NCI-H82 treated with DMSO at 0.1 percent for 48 hours (cell line): ENCODE data around the gene THRB.

Source experiments
- DNase-seq: peaks from one replicate; lab custom pipeline; 2025; ENCODE audit not compliant: unreplicated experiment; lab: John Stamatoyannopoulos, UW

THRB gene

DNA sequence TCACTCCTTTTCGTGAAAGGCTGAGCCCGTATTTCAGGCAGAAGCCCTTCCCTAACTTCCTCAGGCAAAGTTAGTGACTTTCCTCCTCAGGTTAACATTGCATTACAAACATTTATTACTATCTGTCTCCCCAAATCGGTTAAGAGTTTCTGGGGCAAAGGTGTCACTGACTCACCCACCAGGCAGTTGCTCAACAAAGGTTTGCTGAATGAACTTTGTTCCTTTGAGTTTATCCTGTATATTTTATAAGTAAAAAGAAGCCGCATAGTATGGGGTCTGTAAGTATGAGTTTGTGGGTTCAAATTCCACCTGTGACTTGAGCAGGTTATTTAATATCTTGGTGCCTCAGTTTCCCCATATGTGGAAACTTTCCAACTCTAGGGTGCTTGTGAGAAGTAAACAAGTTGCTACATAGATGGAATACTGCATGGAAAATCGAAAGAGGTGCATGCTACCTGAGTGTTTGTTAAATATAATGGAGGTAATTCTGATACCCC lies 177.7 kb downstream of the THRB start:
- no peak for DNase-seq

DNA sequence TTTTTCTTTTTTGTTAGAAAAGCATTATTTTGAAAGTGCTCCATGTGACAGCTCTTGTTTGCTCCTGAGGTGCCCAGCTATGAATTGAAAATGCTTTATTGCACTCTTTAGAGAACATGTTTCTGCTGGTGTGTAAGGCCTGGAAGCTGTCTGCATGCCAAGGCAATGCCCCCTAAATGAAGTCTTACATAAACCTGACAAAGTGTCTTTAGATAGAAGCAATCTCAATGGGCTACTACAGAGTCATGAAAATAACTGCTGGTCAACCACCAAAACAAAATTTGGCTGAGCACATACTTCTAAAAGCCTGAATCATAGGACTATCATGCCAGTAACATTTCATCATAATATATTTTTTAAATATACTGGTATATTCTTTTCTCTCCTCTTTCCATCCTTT lies 178.7 kb downstream of the THRB start:
- DNase-seq: no peak

DNA sequence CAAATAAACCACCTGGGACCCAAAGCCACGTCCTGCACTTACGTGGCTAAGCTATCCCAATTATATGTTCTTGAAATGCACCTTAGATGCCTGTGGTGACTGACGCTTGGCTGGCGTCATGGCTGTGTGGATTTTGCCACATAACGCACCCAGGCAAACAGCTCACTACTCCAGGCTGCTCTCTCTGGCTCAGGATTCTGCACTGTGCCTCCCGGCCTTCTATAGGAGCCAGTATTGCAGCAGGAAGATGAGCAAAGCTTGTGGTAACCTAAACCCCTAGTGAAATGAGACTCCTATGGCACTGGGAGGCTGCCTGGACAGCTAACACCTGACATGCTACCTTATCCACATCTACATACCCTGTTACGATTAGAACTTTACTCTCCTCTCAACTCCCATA lies 179.3 kb downstream of the THRB start:
- no peak for DNase-seq

DNA sequence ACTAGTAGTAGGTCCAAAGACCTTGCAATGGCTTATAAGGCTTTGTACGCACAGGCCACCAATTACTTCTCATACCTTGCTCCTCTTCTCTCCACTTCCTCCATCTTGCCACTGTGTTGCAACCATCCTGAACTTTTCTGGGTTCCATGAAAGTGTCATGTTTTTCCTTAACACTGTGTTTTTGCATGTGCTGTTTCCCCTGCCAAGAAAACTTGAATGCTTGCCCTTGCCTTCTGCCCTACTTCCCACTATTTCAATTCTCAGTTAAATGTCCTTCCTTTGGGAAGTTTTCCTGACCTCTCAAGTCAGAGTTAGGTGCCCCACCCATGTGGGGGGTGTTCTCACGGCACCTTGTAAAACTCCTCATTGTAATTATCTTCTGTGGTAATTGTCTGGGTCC lies 182.8 kb downstream of the THRB start:
- no peak for DNase-seq

DNA sequence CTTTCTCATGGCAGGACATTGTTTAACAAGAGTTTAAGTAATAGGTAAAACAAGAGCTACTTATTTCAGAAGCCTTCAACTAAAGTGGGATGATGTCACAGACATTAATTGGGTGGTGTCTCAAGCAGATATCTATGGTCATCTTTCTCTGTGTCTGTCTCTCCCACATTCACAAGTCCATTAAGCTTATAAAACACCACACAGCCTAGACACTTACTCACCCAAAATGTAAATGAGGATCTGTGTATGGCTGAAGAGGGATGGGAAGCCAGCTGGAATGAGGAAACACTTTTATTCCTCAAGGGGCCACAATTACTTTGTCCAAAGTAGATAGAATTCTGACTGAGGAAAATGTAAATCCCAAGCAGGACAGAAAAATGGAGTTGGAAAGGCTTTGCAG lies 183.8 kb downstream of the THRB start:
- no peak for DNase-seq

DNA sequence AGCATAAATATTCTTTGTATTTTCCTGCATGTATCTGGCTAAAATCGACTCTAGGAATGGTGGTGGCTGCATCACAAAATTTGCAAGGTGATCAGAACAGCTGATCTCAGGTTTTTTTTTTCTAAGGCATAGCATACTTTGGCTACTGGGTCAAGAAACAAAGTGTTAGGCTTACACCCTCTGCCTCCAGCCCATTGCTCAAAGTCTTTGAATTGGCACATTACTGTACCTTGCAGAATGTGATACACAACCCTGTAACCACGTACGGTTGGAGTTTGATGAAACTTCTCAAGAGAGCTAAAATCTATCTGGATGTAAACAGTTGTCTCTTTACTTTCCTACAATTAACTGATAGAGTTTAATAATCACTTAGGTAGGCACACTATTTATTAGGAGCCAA lies 188.1 kb downstream of the THRB start:
- no peak for DNase-seq

DNA sequence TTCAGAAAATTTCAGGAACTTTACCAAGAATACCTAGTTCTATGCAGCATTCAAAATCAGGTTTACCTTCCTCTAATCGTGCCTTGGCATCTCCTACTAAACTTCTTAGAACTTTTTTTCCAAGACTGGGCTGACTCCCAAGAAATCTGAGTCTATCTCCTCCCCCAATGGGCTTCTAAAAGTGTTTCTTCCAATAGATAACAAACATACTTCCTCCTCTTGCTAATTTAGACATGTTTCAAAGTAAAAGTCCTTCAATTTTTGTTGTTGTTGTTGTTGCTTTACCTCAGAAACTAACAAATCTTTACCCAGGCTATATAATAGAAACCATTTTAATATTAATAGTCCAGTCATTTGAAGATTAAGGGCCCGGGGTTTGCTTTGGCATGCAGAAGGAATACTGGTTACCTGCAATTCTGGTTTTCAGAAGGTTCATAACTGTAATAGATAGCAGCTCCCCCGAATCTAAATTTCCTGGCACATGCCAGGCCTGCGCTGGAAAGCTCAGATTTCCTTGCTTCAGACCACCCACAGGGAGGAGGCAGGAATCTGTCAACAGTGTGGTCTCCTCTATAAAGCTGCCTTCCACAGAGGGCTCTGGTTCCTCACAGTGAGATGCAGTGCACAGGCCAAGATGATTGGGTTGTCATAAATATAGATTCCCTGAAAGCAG lies 188.7 kb downstream of the THRB start:
- no peak for DNase-seq

DNA sequence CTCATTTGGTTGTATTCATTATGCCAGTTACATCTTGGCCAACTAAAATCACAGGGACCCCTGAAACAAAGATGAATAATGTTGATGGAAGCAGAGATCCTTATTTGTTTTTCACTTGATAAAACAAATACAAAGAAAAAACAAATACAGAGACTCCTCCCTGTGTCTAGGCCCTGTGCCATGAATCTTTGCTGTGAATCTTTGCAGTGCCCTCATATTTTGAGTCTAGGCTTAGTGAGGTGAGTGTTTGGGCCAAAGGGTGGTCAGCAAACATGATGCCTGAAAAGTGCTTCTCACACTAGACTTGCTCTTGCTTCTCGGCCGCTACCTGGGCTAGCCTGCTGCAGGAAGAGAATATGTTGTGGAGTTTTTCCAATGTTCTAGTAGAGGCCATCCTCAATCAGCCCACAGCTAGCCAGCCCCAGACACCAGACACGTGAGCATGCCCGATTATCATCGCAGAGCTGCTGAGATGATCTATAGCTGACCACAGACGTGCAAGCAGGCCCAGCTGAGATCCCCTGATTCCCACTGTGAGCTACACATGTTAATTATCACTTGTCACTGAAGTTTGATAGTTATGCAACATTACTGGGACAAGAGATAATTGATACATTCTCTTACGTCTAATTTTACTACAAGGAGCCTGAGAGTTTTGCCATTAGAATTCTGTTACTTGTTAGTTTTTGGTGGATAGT lies 191.4 kb downstream of the THRB start:
- DNase-seq: no peak

DNA sequence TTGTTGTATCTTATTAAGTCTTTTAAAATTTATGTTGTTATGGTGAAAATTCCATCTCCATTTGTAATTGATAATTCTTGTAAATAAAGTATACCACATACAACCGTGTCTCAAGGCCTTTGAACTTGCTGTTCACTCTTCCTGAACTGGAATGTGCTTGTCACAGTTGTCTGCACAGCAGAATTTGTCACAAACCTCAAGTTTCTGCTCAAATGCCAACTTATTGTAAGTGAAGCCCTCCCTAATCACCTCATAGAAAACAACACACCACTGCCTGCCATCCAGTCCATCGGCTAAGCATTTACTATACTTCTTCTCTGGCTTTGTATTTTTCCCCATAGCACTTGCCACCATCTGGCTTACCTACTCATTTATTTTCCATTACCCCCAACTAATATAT lies 192.3 kb downstream of the THRB start:
- DNase-seq: no peak

DNA sequence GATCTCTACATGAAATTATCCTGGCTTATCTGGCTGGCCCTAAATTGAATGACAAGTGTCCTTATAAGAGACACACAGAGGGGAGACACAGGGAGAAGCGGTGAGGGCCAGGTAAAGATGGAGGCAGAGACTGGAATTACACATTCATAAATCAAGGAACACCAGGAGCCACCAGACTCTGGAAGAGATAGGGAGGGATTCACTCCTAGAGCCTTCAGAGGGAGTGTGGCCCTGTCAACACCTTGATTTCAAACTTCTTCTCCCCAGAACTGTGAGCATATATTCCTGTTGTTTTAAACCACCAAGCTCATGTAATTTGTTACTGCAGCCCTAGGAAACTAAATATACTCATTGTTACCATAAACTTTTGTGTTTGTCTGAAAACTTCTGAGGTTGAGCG lies 193.7 kb downstream of the THRB start:
- DNase-seq: no peak

DNA sequence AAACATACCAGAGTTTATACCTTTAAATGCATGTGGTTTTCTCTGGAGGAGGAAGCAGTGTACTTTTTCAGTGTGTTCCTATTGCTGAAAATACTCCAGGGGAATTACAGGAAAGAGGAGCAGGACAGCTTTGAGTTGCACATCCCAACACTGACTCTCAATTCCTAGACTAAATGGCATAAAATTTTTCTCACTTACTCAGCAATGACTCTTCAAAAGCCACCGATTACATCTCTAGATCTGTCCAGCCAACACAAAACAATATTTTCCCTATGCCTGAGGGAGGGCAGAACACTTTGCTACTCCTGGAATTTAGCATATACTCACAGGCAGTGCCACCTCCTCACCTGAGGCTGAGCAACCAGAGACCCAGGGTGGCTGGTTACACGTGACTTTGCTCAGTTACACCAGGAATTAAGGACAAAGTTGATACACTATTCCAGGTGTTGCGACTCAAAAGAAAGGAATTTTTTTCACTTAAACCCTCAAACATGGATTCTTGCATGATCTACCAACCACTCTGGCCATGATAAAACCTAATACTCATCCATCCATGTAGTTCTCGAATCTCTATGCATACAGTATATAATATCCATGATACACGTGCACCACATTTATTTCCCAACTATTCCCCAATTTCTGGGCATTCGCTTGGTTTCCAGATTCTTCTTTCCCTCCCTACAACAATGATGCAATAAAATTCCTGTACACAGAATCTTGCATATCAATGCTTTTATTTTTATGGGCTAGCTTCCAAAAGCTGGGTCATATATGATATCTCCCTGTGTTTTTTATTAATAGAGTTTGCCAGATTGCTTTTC lies 194.6 kb downstream of the THRB start:
- no peak for DNase-seq

DNA sequence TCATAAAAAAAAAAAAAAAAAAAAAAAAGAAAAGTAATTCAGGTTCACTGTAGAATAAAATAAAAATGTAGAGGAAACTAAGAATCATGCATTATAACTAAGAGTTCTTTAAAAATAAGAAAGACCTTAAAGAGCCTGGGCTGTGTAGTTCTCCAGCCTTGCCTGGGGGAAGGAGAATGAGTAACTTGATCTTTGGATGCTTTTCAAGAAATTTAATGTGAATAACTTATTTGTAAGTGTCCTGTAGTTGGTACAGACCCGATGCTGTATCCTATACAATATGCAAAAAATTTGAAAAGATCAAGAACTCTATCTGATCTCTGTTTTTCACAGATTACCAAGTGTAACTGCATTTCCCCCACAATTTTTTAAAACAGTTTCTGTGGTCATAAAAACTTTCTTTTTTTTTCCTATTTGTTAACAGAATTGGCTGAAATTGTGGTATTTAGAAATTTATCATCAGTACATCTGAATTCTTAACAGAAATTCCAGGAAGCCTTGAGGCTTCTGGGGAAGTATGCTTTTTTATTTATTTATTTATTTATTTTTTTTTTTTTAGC lies 195.3 kb downstream of the THRB start:
- DNase-seq: no peak

DNA sequence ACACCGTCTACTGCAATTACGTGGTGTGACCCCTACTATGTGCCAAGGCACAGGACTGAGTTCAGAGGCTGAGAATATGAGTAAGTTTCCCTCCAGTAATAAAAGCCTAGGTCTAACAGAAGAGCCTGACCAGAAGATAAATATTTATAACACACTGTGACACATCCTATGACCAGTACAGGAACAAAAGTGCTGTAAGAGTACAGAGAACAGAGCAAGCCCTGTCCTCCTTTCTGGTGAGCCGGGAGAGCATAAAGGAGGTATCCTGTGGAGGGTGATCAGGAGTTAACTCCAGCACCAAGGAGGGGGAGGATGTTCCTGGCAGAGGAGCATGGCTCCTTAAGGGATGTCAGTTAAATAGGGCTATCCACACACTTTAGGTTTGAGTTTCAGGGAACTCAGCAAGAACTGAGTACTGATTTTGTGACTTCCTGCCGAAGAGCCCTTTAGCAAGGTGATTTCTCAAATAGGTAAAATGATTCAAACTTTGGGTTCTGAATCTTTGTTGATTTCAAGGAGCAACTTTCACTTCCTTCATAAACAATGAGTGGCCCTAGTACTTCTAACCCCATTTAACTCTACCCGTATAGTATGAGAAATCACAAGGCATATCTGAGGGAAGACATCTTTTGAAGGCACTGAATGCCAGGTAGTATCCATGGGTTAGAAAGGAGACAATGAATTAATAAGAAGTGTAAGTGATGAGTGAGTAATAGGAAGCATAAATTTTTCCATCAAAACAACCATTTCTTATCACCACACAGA lies 198.0 kb downstream of the THRB start:
- DNase-seq: no peak

DNA sequence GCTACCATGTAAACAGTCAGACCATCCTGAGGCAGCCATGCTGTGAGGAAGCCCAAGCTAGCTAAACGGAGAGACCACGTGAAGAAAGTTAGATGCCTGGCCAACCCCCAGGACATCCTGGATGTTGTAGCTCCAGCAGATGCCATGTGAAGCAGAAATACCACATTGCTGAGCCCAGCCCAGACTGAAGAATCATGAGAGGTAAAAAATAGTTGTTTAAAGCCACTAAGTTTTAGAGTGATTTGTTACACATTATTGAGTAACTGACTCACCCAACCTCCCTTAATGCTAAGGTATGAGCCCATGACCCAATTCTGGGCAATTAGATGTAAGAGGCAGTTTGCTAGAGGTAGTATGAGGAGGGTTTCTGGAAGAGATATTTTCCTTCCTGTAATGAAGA lies 200.5 kb downstream of the THRB start:
- no peak for DNase-seq

DNA sequence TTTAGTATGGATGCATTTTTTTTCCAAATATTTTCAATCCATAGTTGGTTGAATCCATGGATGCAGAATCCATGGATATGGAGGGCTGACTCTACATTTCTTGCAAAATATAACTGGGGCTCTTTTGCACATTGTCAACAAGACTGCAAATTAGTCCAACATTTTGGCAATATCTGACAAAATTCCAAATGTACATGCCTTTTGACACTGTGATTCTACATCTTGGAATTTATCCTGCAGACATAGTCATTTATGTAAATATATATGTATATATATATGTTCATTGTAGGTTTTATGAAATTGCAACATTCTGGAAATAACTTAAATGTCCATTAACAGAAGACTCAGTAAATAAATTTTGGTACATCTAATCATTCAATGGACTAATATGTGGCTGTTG lies 203.0 kb downstream of the THRB start:
- DNase-seq: no peak

DNA sequence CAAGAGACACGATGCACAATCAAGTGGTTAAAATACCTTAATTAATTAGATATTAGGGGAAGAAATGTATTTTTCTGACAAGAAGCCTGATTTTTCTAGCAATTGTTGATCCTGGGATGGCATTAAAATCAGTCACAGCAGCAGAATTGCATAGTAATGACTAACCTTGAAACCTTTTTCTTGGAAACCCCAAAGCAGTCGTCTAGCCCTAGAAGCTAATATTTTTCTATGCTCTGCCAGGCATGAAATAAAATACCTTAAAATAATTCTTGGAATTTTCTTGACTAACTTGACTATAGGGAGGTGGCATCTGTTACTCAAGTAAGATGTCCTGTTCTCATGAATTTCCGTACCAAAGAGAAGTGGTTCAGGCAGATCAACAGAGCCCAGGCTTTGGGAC lies 204.1 kb downstream of the THRB start:
- DNase-seq: no peak

DNA sequence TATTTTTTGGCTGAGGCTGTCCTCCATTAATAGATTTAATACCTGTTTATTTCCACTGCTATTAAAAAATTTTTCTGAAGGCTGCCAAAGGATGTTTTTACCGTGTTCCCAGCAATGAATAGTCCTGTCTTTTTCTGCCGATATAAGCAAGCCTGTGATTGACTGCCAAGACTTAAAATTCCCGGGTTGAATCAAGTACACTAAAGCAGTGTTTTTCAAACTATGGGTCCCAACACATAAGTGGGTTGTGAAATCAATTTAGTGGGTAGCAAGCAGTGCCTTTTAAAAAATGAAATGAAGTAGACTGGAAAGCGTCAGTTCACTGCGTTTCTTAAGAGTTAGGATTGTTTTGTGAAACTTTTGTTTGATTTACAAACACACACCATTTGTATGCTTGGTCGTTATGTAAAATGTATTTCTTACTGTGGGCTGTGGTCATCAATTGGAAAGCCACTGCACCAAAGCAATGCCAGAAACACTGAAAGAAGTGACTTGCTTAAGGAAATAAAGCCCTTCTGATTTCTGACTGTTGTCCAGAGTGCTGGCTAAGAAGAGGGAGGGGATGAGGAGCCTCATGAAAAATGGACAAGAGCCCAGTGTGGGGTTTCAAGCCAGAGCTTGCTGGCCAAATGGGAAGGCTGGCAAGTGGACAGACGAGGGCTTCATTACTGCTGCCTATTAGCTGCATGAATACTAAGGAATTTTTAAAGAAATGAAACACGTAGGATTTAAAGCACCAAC lies 206.0 kb downstream of the THRB start:
- DNase-seq: no peak

DNA sequence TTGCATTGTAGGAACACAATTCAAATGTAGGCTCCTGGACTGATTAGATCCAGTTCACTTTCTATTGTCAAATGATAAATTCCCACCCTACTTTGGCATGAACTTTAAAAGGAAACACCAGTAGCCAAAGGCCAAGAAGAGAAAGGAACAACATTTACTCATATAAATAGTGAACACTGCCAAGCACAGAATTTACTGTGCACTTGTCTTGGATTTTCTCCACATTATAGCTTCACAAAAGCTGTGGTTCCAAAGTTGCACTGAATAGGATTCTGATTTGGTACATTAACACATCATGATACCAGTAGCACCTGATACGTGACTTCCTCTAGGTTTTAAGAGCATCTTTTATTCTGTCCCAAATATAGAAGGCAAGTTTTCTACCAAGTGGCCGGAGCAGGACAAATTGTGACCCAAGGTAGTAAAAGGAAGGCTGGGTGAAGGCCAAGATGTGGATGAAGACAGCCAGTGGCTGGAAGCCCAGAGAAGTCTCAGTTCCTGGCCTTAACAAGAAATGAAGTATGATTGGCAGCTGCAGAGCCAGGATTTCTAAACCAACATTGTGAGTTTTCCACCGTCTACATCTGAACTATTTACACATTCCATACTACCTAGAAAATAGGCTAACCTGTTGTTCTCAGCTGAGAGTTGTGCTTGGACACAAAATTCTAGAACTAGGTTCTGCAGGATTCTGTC lies 206.7 kb downstream of the THRB start:
- DNase-seq: no peak

DNA sequence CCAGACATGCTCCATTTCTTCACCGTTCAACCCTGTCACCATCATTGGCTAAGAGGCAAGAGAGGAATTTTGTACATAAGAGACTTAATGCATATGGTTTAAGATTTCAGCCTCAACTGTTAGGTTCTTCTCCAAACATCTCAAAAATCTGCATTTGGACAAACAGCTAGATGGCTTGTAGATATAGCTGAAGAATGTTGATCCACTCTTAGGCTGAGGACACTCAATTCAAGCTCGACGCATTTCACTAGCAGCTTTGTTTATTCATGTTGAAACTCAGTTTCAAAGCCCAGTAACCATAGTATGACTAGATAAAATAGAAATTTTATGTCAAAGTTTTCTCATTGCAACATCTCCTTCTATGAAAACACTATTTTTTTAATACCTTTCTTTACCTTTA lies 208.2 kb downstream of the THRB start:
- DNase-seq: no peak

DNA sequence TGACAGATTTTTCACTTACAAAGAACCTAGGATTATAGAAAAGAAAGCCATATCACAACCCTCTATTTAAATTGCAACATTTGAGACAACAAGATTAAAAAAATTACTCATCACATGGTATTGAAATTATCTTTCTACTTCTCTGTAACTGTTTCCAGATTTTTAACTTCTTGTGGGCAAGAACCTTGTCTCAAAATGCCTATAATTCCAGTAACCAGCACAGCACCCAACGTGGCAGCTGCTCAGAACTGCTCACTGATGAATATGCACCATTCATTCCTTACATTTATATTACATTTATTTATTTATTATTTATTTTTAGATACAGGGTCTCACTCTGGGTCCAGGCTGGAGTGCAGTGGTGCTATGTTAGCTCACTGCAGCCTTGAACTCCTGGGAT lies 216.1 kb downstream of the THRB start:
- no peak for DNase-seq
